ENCODE measurements around the gene HDC. TPM values are rescaled to one million over a fixed set of nuclear protein-coding genes. Genes with fewer than 3 reads are reported as not detected.

Gene HDC
- polyA plus RNA-seq, 1 of the 3 experiments (the other 2 are of a cell fraction), result not detected

DNA sequence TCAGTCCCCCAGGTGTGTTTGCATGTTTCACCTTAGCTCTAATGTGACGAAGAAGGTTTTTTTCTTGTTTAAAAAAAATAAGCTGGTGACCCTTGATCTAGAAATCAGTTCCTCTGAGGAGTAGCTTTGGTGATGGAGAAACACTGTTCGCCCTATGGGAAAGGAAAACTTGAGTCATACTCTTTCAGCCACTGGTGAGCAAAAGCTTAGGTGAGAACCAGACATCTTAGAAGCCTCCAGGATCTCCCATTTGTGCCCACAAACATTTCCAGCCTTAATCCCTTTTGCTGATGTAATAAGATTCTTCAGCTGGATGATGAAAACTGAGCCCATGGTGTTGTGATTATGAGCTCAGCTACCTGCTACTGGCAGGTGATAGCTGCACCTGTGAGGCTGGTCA lies 45.7 kb downstream of the HDC start:
- no peak overlapping the region for H2AFZ ChIP-seq (ENCODE audit: low read depth)
- no peak overlapping the region for H3K9ac ChIP-seq
- WGBS (ENCODE audit: low lambda C conversion rate), result 72% methylated on average over 2 of the region's 2 CpGs
- no peaks in the 10 kb centered on the region for H3K9me2 ChIP-seq
- no peaks in the 10 kb centered on the region for H3K9me3 ChIP-seq
- no peaks in the 10 kb centered on the region for H3K4me1 ChIP-seq (ENCODE audit: control insufficient read depth in 1 of 2, insufficient read depth in 2 of 2, low read depth in 1 of 2, low read length in 1 of 2)
- no peak overlapping the region for H3K27ac ChIP-seq (ENCODE audit: low read depth in 2 of 2, low read length in 1 of 2)
- no peaks in the 10 kb centered on the region for H3F3A ChIP-seq (replicated peaks; ENCODE audit: insufficient read depth)
- DNase-seq, result no peak
- H3K79me2 ChIP-seq (ENCODE audit: insufficient read depth), result no peaks in the 10 kb centered on the region
- no peaks in the 10 kb centered on the region for H3K27me3 ChIP-seq (ENCODE audit: insufficient read depth)
- no peaks in the 10 kb centered on the region for H4K20me1 ChIP-seq (ENCODE audit: insufficient read depth)
- H3K4me3 ChIP-seq (ENCODE audit: low read depth in 2 of 2, low read length in 1 of 2), result no peak overlapping the region
- TF ChIP-seq, protein P1, sequence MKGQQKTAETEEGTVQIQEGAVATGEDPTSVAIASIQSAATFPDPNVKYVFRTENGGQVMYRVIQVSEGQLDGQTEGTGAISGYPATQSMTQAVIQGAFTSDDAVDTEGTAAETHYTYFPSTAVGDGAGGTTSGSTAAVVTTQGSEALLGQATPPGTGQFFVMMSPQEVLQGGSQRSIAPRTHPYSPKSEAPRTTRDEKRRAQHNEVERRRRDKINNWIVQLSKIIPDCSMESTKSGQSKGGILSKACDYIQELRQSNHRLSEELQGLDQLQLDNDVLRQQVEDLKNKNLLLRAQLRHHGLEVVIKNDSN (IDR thresholded peaks at IDR 0.05; ENCODE audit: borderline replicate concordance, low read depth), result no peak
- no peak for TF ChIP-seq EZH2phosphoT487 (IDR thresholded peaks at IDR 0.05; ENCODE audit: borderline replicate concordance, low read depth)
- TF ChIP-seq, protein P2, sequence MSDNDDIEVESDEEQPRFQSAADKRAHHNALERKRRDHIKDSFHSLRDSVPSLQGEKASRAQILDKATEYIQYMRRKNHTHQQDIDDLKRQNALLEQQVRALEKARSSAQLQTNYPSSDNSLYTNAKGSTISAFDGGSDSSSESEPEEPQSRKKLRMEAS (IDR thresholded peaks at IDR 0.05; ENCODE audit: low read depth), result no peak
- no peak for TF ChIP-seq GABPA (IDR thresholded peaks at IDR 0.05; ENCODE audit: low read depth)
- TF ChIP-seq NFIC (IDR thresholded peaks at IDR 0.05; ENCODE audit: borderline replicate concordance), result no peak
- TF ChIP-seq, protein P3, sequence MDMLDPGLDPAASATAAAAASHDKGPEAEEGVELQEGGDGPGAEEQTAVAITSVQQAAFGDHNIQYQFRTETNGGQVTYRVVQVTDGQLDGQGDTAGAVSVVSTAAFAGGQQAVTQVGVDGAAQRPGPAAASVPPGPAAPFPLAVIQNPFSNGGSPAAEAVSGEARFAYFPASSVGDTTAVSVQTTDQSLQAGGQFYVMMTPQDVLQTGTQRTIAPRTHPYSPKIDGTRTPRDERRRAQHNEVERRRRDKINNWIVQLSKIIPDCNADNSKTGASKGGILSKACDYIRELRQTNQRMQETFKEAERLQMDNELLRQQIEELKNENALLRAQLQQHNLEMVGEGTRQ (IDR thresholded peaks at IDR 0.05; ENCODE audit: borderline replicate concordance, low read depth, low read length), result no peak
- no peak for TF ChIP-seq RCOR1 (IDR thresholded peaks at IDR 0.05; ENCODE audit: low read length)
- TF ChIP-seq POLR2AphosphoS5 (IDR thresholded peaks at IDR 0.05; ENCODE audit: low read depth, low read length), result no peak
- TF ChIP-seq FOXM1 (IDR thresholded peaks at IDR 0.05; ENCODE audit: low read depth), result no peak
- no peak for TF ChIP-seq EP300 (IDR thresholded peaks at IDR 0.05; ENCODE audit: borderline replicate concordance in 1 of 2, low read depth in 1 of 2, low read length in 1 of 2)
- ChIA-PET CTCF (interaction anchor here (1.4 kb wide), 1 partner anchor 12 kb away, joined by 3 read pairs; no protein-coding TSS in a partner anchor), POLR2A (interaction anchor here (0.6 kb wide), 2 partner anchors 198 to 498 kb away, joined by 4 to 5 read pairs; no protein-coding TSS in a partner anchor)
- H3K36me3 ChIP-seq (replicated peaks in 1 of 2; ENCODE audit: control insufficient read depth in 1 of 2, insufficient read depth in 2 of 2, low read length in 1 of 2), result no peaks in the 10 kb centered on the region
- no peak overlapping the region for H3K4me2 ChIP-seq

DNA sequence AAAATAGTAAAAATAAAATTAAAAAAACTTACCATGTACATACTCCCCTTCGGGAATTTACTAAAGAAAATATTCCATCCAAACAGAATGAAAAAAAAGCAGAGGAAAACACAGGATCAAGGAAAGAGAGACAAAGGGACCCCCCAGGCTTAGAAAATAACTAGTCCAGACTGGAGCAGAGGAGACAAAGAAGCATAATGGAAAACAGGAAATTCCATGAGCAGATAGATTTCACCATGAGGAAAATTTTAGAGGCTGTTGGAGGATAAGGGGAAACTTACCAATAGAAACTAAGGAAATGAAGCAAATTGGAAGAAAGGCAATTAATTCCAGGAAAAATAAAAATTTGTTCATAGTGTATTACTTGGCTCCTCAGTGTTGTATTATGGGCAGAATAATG lies 46.8 kb downstream of the HDC start:
- Histone ChIP-seq H2AFZ (ENCODE audit: low read depth) (no peak overlapping the region; the same call in 1 of the 2 replicates), H3K79me2 (ENCODE audit: insufficient read depth) (no peaks in the 10 kb centered on the region), H3K27ac (ENCODE audit: low read depth in 2 of 2, low read length in 1 of 2) (no peak overlapping the region), H3K9me3 (no peaks in the 10 kb centered on the region), H3K4me3 (ENCODE audit: low read depth in 2 of 2, low read length in 1 of 2) (no peak overlapping the region), H4K20me1 (ENCODE audit: insufficient read depth) (no peaks in the 10 kb centered on the region), H3K4me1 (ENCODE audit: control insufficient read depth in 1 of 2, insufficient read depth in 2 of 2, low read depth in 1 of 2, low read length in 1 of 2) (no peaks in the 10 kb centered on the region), H3K9me2 (no peaks in the 10 kb centered on the region), H3K27me3 (ENCODE audit: insufficient read depth) (no peaks in the 10 kb centered on the region), H3K36me3 (replicated peaks in 1 of 2; ENCODE audit: control insufficient read depth in 1 of 2, insufficient read depth in 2 of 2, low read length in 1 of 2) (no peaks in the 10 kb centered on the region), H3K9ac (no peak overlapping the region), H3F3A (replicated peaks; ENCODE audit: insufficient read depth) (no peaks in the 10 kb centered on the region), H3K4me2 (no peak overlapping the region)
- ChIA-PET CTCF (no interaction called here), POLR2A (no interaction called here)
- WGBS (ENCODE audit: low lambda C conversion rate), result 78% methylated on average over 1 of the region's 1 CpG
- no peak for DNase-seq
- no peak for TF ChIP-seq FOSL2 (IDR thresholded peaks at IDR 0.05; ENCODE audit: borderline replicate concordance, low read depth)
- no peak for TF ChIP-seq MEF2A (IDR thresholded peaks at IDR 0.05; ENCODE audit: borderline replicate concordance, low read depth)
- TF ChIP-seq EP300 (IDR thresholded peaks at IDR 0.05; ENCODE audit: borderline replicate concordance in 1 of 2, low read depth in 1 of 2, low read length in 1 of 2), result no peak
- TF ChIP-seq, protein P4, sequence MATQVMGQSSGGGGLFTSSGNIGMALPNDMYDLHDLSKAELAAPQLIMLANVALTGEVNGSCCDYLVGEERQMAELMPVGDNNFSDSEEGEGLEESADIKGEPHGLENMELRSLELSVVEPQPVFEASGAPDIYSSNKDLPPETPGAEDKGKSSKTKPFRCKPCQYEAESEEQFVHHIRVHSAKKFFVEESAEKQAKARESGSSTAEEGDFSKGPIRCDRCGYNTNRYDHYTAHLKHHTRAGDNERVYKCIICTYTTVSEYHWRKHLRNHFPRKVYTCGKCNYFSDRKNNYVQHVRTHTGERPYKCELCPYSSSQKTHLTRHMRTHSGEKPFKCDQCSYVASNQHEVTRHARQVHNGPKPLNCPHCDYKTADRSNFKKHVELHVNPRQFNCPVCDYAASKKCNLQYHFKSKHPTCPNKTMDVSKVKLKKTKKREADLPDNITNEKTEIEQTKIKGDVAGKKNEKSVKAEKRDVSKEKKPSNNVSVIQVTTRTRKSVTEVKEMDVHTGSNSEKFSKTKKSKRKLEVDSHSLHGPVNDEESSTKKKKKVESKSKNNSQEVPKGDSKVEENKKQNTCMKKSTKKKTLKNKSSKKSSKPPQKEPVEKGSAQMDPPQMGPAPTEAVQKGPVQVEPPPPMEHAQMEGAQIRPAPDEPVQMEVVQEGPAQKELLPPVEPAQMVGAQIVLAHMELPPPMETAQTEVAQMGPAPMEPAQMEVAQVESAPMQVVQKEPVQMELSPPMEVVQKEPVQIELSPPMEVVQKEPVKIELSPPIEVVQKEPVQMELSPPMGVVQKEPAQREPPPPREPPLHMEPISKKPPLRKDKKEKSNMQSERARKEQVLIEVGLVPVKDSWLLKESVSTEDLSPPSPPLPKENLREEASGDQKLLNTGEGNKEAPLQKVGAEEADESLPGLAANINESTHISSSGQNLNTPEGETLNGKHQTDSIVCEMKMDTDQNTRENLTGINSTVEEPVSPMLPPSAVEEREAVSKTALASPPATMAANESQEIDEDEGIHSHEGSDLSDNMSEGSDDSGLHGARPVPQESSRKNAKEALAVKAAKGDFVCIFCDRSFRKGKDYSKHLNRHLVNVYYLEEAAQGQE (IDR thresholded peaks at IDR 0.05; ENCODE audit: low read depth, low read length), result no peak
- TF ChIP-seq FOXJ3 (CRISPR knock-in tag; IDR thresholded peaks at IDR 0.05), result no peak
- TF ChIP-seq SIN3A (IDR thresholded peaks at IDR 0.05; ENCODE audit: borderline replicate concordance, low read depth, low read length), result no peak
- TF ChIP-seq SMC3 (IDR thresholded peaks at IDR 0.05; ENCODE audit: low read depth, low read length), result no peak
- TF ChIP-seq, protein P1 (IDR thresholded peaks at IDR 0.05; ENCODE audit: borderline replicate concordance, low read depth), result no peak
- TF ChIP-seq RXRA (IDR thresholded peaks at IDR 0.05; ENCODE audit: borderline replicate concordance, low read depth), result no peak
- no peak for TF ChIP-seq FOXM1 (IDR thresholded peaks at IDR 0.05; ENCODE audit: low read depth)
- TF ChIP-seq NFIC (IDR thresholded peaks at IDR 0.05; ENCODE audit: borderline replicate concordance), result no peak
- TF ChIP-seq EZH2phosphoT487 (IDR thresholded peaks at IDR 0.05; ENCODE audit: borderline replicate concordance, low read depth), result no peak
- TF ChIP-seq ELF1 (IDR thresholded peaks at IDR 0.05), result no peak
- TF ChIP-seq TCF12 (IDR thresholded peaks at IDR 0.05), result no peak
- TF ChIP-seq YY1 (IDR thresholded peaks at IDR 0.05; ENCODE audit: low read depth), result no peak
- no peak for TF ChIP-seq GATA2 (CRISPR knock-in tag; IDR thresholded peaks at IDR 0.05)

Data from SK-N-SH (cell line).